ENCODE data around the gene LRRN4. TPM values are rescaled to one million over a fixed set of nuclear protein-coding genes. Genes with fewer than 3 reads are reported as not detected.

The LRRN4 gene
- total RNA-seq, 3 donors from 2014 or later = 20.8 TPM; not detected in 2

- no peaks in the 10 kb centered on the region for H3K36me3 ChIP-seq
- H3K4me3 ChIP-seq = no peak overlapping the region
- H3K4me1 ChIP-seq = no peaks in the 10 kb centered on the region
- peak overlapping the region in 1 of 2 donors; percentile 26 for H3K27ac ChIP-seq
- no peak for TF ChIP-seq POLR2AphosphoS5 (IDR thresholded peaks at IDR 0.05)
- TF ChIP-seq POLR2A (IDR thresholded peaks at IDR 0.05) = no peak
- TF ChIP-seq CTCF (IDR thresholded peaks at IDR 0.05) = no peak
- no peak for DNase-seq (ENCODE audit: low spot score in 2 of 2)
- H3K27me3 ChIP-seq = no peaks in the 10 kb centered on the region
- no peaks in the 10 kb centered on the region for H3K9me3 ChIP-seq
- intact Hi-C loops (cut with DNase I; ENCODE audit: low total_unique reads) = loop anchor here (5.0 kb wide), 1 partner anchor 1053 kb away; no protein-coding TSS in a partner anchor
Observed at GRCh38 chr20:6030453-6031080, 23.3 kb downstream of the LRRN4 start.

- Histone ChIP-seq H3K9me3 (peaks cover 0 to 7% of the 10 kb centered on the region in 2 donors), H3K4me3 (no peak overlapping the region), H3K27me3 (no peaks in the 10 kb centered on the region), H3K36me3 (no peaks in the 10 kb centered on the region), H3K4me1 (no peaks in the 10 kb centered on the region), H3K27ac (no peak overlapping the region)
- TF ChIP-seq POLR2A (IDR thresholded peaks at IDR 0.05) (no peak), CTCF (IDR thresholded peaks at IDR 0.05) (no peak), POLR2AphosphoS5 (IDR thresholded peaks at IDR 0.05) (no peak)
- intact Hi-C loops (cut with DNase I; ENCODE audit: low total_unique reads) = no loop called here
- DNase-seq (ENCODE audit: low spot score in 2 of 2) = no peak
Observed at GRCh38 chr20:6029538-6029937, 24.3 kb downstream of the LRRN4 start.

- Histone ChIP-seq H3K27me3 (no peaks in the 10 kb centered on the region), H3K27ac (no peak overlapping the region), H3K36me3 (no peaks in the 10 kb centered on the region), H3K9me3 (peaks cover 0 to 7% of the 10 kb centered on the region in 2 donors), H3K4me3 (no peak overlapping the region), H3K4me1 (no peaks in the 10 kb centered on the region)
- intact Hi-C loops (cut with DNase I; ENCODE audit: low total_unique reads) = no loop called here
- no peak for DNase-seq (ENCODE audit: low spot score in 2 of 2)
- TF ChIP-seq CTCF (IDR thresholded peaks at IDR 0.05) (no peak), POLR2AphosphoS5 (IDR thresholded peaks at IDR 0.05) (no peak), POLR2A (IDR thresholded peaks at IDR 0.05) (no peak)
Observed at GRCh38 chr20:6028818-6029217, 25.0 kb downstream of the LRRN4 start.

GRCh38 chr20:6026051-6026450 lies 27.8 kb downstream of the LRRN4 start:
- no peak for TF ChIP-seq POLR2AphosphoS5 (IDR thresholded peaks at IDR 0.05)
- TF ChIP-seq POLR2A (IDR thresholded peaks at IDR 0.05) = no peak
- TF ChIP-seq CTCF (IDR thresholded peaks at IDR 0.05) = no peak
- no peaks in the 10 kb centered on the region for H3K4me1 ChIP-seq
- H3K27me3 ChIP-seq = no peaks in the 10 kb centered on the region
- H3K36me3 ChIP-seq = no peaks in the 10 kb centered on the region
- H3K9me3 ChIP-seq = peaks cover 0 to 7% of the 10 kb centered on the region in 2 donors
- no peak for DNase-seq (ENCODE audit: low spot score in 2 of 2)
- H3K4me3 ChIP-seq = no peak overlapping the region
- no peak overlapping the region for H3K27ac ChIP-seq
- intact Hi-C loops (cut with DNase I; ENCODE audit: low total_unique reads) = no loop called here

- Histone ChIP-seq H3K9me3 (peaks cover 0 to 7% of the 10 kb centered on the region in 2 donors), H3K4me3 (no peak overlapping the region), H3K4me1 (no peaks in the 10 kb centered on the region), H3K27ac (no peak overlapping the region), H3K27me3 (no peaks in the 10 kb centered on the region), H3K36me3 (no peaks in the 10 kb centered on the region)
- intact Hi-C loops (cut with DNase I; ENCODE audit: low total_unique reads) = no loop called here
- TF ChIP-seq POLR2A (IDR thresholded peaks at IDR 0.05) = no peak
- DNase-seq (ENCODE audit: low spot score in 2 of 2) = no peak
Observed at GRCh38 chr20:6024768-6025167, 29.1 kb downstream of the LRRN4 start.
